BLaER1 (cell line): Measurements from ENCODE around the gene CXCR6.

Experiments used
- H3K27ac ChIP-seq: shearing (Covaris generic); formaldehyde crosslinking; 2 replicates; pipeline ENCODE4 v1.8.1; 2022
- H3K27me3 ChIP-seq: shearing (Covaris generic); formaldehyde crosslinking; 2 replicates; pipeline ENCODE4 v1.8.1; 2022
- H3K36me3 ChIP-seq: shearing (Covaris generic); formaldehyde crosslinking; 2 replicates; pipeline ENCODE4 v1.8.1; 2022
- H3K4me1 ChIP-seq: shearing (Covaris generic); formaldehyde crosslinking; 2 replicates; pipeline ENCODE4 v1.8.1; 2022
- H3K4me2 ChIP-seq: shearing (Covaris generic); formaldehyde crosslinking; 2 replicates; pipeline ENCODE4 v1.8.1; 2022
- H3K4me3 ChIP-seq: shearing (Covaris generic); formaldehyde crosslinking; 2 replicates; pipeline ENCODE4 v1.8.1; 2022
- H3K9ac ChIP-seq: shearing (Covaris generic); formaldehyde crosslinking; 2 replicates; pipeline ENCODE4 v1.8.1; 2022
- H3K9me3 ChIP-seq: shearing (Covaris generic); formaldehyde crosslinking; 2 replicates; pipeline ENCODE4 v1.8.1; 2022
- H4K20me1 ChIP-seq: shearing (Covaris generic); formaldehyde crosslinking; 2 replicates; pipeline ENCODE4 v1.8.1; 2022
- Cebpa-rat ChIP-seq: shearing (Covaris generic); IDR thresholded peaks from 2 replicates; pipeline ENCODE4 v1.8.1; 2022

Gene CXCR6

DNA sequence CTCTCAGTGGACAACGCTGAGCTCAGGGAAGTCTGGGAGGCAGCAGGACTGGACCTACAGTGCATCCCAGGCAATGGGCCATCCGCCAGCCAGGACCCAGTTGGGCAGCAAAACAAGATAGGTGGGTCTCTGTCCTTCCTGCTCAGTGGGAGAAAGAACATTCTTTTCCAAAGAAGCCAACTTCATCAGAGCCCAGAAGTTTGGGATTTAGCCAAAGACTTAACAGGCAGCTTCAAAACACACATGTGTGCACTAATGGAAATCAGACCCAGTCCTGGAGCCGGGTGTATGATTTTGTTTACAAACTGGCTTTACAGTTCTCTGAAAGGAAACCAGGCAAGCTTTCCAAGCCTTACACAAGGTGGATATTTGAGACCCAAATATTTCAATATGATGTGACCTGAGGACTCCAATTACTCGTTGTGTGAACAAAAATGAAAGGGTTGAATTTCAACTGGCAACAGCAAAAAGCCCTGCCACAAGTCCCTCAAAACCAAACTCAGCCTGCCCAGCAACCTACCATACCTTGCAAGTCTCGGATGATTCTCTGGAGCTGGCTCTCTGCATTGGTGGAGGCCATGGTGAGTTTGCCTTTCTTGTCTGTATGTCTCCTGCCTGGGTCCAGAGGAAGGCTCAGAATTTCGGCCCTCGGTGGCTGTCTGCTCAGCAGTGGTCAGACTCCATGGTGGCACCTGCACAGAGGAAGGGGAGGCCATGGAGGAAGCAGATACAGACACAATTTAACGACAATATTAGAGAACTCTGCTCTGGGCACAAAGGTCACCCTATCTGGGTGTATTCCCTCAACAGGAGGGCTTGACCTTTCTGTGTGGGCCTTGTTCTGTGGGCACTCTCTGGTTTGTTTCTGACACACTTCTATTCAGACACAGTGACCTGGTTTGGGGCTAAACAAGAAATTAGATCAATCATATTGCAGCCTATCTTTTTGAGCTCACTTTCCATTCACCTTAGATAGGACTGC lies 41.4 kb downstream of the CXCR6 start:
- H3K4me3 ChIP-seq = no peak overlapping the region
- TF ChIP-seq Cebpa-rat = no peak
- no peak overlapping the region for H3K9ac ChIP-seq
- no peaks in the 10 kb centered on the region for H3K9me3 ChIP-seq
- peaks cover 9% of the 10 kb centered on the region; the same call in 1 of the 2 replicates for H3K4me1 ChIP-seq
- no peak overlapping the region for H3K4me2 ChIP-seq
- no peaks in the 10 kb centered on the region for H3K27me3 ChIP-seq
- H4K20me1 ChIP-seq = peaks cover 69% of the 10 kb centered on the region
- H3K36me3 ChIP-seq = peaks cover 92% of the 10 kb centered on the region
- no peak overlapping the region for H3K27ac ChIP-seq

DNA sequence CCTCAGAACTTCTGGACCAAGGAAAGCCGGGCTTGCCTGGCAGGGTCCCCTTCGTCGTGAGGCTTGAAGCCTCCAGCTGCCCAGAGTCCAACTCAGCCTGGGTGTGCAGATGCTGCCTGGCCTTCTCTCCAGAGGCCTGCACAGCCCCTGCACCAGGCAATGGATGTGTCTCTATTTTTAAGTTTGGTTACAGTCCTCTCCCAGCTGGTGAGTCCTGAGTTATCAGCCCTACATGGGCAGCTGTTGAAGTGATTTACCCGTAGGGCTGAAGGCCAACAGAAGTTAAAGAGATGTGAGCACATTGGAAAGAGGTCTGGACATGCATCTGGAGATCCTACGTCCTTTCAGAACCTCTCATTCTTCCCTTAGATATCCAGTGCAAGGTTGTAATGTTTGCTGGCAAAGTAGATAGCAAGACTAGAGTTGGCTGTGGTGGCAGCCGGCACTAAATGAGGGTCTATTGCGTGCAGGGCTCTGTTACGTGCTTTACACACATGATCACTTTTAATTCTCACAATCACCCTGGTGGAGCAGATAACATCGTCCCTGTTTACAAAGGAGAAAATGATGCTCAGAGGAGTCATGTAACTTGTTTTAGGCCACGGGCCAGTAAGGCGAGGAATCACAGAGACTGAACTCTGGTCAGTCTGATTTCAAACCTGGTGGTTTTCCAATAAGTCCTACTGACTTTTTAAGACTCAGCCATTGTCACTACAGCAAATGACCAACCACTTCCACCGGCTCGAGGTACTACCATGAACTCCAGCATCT lies 42.5 kb downstream of the CXCR6 start:
- H4K20me1 ChIP-seq = peaks cover 80% of the 10 kb centered on the region
- no peak overlapping the region for H3K27ac ChIP-seq
- H3K4me2 ChIP-seq = no peak overlapping the region
- no peaks in the 10 kb centered on the region for H3K27me3 ChIP-seq
- H3K9ac ChIP-seq = no peak overlapping the region
- peaks cover 81% of the 10 kb centered on the region for H3K36me3 ChIP-seq
- H3K9me3 ChIP-seq = no peaks in the 10 kb centered on the region
- H3K4me3 ChIP-seq = no peak overlapping the region
- H3K4me1 ChIP-seq = peaks cover 9% of the 10 kb centered on the region; the same call in 1 of the 2 replicates
- no peak for TF ChIP-seq Cebpa-rat

DNA sequence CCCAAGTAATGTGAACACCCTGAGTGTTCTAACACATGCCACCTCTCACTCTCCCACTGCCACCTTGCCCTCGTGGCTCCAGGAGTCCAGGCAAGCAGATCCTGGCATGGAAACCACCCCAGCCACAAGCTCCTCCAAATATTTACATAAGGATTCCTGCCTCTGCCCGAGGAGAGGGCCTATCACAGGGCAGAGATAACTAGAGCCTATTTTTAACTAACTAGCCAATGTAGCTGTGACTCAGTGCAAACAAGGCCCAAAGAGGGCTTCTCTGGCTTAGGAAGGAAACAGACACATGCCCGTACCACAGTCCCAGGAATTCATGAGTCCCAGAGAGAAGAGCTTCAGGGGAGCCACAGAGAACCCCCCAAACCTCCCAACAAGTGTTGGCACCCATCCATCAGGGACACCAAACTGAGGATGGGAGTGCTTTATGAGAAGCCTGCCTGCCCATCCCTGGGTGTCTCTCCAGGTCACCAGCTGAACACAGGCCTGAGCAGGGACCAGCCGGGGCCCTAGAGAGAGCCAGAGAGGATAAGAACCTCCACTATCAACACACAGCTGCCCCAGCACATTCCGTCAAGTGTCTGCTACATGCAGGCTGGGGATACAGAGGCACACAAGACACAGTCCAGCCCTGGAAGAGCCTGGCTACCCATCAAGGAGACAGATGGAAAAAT lies 43.2 kb downstream of the CXCR6 start:
- H4K20me1 ChIP-seq = peaks cover 86% of the 10 kb centered on the region
- H3K27me3 ChIP-seq = no peaks in the 10 kb centered on the region
- no peak overlapping the region for H3K4me2 ChIP-seq
- H3K4me3 ChIP-seq = no peak overlapping the region
- H3K4me1 ChIP-seq = peaks cover 10% of the 10 kb centered on the region
- TF ChIP-seq Cebpa-rat = no peak
- H3K27ac ChIP-seq = no peak overlapping the region
- no peaks in the 10 kb centered on the region for H3K9me3 ChIP-seq
- H3K36me3 ChIP-seq = peaks cover 74% of the 10 kb centered on the region
- no peak overlapping the region for H3K9ac ChIP-seq

DNA sequence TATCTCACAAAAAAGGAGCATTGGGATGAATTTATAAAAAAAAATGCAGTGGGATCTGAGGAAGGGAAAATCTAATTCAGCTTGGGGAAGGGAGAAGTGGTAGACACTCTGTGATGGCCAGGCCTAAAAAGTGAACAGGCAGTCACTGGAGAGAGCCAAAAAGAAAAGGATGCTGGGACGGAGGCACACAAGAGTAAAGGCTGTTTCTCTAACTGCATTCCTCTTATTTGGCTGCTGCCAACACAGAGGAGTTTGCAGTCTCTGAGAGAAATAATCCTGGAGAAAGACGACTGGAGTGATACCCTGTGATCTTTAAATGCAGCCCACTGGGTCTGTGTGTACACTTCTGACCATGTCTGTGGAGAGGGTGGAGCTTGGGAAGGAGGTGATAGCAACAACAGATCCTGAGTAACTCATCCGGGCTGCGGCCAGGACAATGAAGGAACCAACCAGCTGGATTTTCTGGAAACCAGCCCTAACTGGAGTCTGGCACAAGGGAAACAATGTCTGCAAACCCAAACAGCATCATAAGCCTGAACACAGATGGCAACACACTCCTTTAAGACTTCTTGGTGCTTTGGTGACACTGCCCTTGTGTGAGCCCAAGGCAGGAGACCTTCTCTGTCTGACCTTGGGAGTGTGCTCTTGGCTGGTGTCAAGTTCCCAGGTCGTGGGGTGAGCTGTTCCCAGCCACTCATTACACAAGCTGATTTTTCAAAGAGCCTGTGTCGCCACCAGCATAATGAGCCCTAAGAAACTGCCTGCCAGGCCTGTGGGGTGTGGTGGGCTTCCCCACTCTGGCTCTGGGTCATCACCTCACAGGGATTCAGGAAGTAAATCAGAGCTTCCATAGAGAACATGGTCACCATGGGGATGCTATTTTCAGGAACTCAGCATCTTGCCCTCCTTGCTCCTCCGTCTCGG lies 44.4 kb downstream of the CXCR6 start:
- H3K9ac ChIP-seq = no peak overlapping the region
- H3K27ac ChIP-seq = no peak overlapping the region
- no peak overlapping the region for H3K4me2 ChIP-seq
- H3K36me3 ChIP-seq = peaks cover 69% of the 10 kb centered on the region
- no peaks in the 10 kb centered on the region for H3K27me3 ChIP-seq
- peaks cover 15% of the 10 kb centered on the region for H3K4me1 ChIP-seq
- H3K4me3 ChIP-seq = no peak overlapping the region
- TF ChIP-seq Cebpa-rat = no peak
- peaks cover 88% of the 10 kb centered on the region for H4K20me1 ChIP-seq
- H3K9me3 ChIP-seq = no peaks in the 10 kb centered on the region

DNA sequence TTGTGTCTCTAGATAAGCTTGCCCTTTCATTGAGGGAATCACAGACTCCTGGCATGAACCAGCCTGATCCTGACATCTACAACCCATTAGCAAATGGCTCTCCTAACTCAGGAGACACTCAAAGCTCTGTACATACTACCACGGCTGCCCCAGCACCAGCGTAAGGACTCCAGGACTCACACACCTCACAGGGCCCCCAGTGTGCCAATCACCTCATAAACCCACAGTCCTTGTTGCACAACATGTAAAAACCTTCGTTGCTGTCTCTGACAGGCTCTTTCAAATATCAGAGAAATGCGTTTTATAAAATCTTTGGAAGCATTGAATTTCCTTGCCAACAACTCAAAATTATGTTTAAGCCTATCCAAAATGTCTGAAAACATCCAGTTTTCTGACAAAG lies 45.1 kb downstream of the CXCR6 start:
- Histone ChIP-seq H3K9ac (no peak overlapping the region), H3K36me3 (peaks cover 62% of the 10 kb centered on the region), H3K4me3 (no peak overlapping the region), H3K4me1 (peaks cover 22% of the 10 kb centered on the region), H3K27ac (no peak overlapping the region), H3K4me2 (no peak overlapping the region), H3K27me3 (no peaks in the 10 kb centered on the region), H3K9me3 (no peaks in the 10 kb centered on the region), H4K20me1 (peaks cover 90% of the 10 kb centered on the region)
- TF ChIP-seq Cebpa-rat = no peak

DNA sequence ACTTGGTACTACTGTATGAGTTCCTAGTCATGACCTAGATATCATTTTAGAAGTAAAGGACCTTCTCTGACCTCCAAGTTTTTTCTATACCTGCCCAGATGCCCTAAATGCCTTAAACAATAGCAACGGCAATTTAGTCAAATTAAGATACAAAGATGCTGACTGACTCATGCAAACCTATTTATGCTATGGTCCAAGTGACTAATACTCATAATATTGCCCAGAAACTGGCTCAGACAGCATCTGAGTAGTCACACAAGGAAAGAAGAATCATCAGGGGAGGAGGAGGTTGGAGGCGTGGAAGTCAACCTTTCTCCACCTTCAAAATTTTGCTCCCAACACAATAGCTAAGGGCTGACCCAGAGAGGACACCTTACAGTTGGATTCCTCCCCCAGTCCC lies 45.5 kb downstream of the CXCR6 start:
- H3K9me3 ChIP-seq = no peaks in the 10 kb centered on the region
- H3K36me3 ChIP-seq = peaks cover 58% of the 10 kb centered on the region
- TF ChIP-seq Cebpa-rat = no peak
- H3K9ac ChIP-seq = no peak overlapping the region
- peaks cover 90% of the 10 kb centered on the region for H4K20me1 ChIP-seq
- H3K4me2 ChIP-seq = no peak overlapping the region
- H3K27ac ChIP-seq = no peak overlapping the region
- no peaks in the 10 kb centered on the region for H3K27me3 ChIP-seq
- peaks cover 27% of the 10 kb centered on the region for H3K4me1 ChIP-seq
- H3K4me3 ChIP-seq = no peak overlapping the region

DNA sequence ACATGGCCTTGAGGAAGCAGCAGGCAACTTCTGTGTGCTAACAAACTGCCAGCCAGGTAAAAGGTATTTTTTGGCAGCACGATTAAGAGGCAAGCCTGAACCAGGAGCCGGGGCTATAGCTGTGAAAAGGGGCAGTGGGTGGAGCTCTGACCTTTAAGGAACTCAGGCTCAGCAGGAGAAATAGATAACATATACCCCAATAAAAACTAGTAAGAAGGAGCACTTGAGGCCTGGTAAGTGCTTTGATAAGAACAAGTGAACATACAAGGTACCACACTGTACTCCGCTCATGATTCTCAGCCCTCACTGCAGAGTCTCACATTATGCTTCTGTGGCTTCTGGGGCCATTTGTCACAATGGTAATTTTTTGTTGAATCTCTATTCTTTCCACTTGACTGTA lies 46.9 kb downstream of the CXCR6 start:
- Histone ChIP-seq H3K27me3 (no peaks in the 10 kb centered on the region), H4K20me1 (peaks cover 78% of the 10 kb centered on the region), H3K4me2 (no peak overlapping the region), H3K9me3 (no peaks in the 10 kb centered on the region), H3K4me1 (peaks cover 36% of the 10 kb centered on the region), H3K9ac (no peak overlapping the region), H3K4me3 (no peak overlapping the region), H3K36me3 (peaks cover 44% of the 10 kb centered on the region), H3K27ac (no peak overlapping the region)
- no peak for TF ChIP-seq Cebpa-rat

DNA sequence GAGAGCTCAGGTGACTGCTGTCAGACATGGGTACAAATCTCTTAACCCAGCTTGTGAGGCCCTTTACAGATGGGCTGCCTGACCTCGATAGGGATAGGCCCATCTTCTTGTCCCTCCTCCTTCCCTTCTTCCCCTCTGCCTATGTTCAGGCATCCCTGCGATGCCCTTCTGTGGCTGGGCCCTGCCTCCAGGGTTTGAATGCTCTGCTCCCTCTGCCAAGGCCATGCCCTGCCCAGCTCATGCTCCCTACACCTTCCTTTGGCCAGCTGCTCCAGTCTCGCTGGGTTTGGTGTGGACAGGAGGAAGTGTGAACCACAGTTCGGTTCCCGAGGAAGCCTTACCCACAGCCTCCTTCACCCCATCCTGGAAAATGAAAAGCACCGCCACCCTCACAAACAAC lies 48.1 kb downstream of the CXCR6 start:
- H3K36me3 ChIP-seq = peaks cover 32% of the 10 kb centered on the region
- H3K4me3 ChIP-seq = no peak overlapping the region
- H3K4me2 ChIP-seq = peak overlapping the region; percentile 90
- H3K4me1 ChIP-seq = peaks cover 41% of the 10 kb centered on the region
- no peaks in the 10 kb centered on the region for H3K9me3 ChIP-seq
- H3K27me3 ChIP-seq = no peaks in the 10 kb centered on the region
- peaks cover 66% of the 10 kb centered on the region for H4K20me1 ChIP-seq
- H3K27ac ChIP-seq = peak overlapping the region; percentile 4; the same call in 1 of the 2 replicates
- no peak for TF ChIP-seq Cebpa-rat
- no peak overlapping the region for H3K9ac ChIP-seq
